Gastrocnemius medialis (tissue), 4 donors: Measurements from ENCODE around the gene PRR15. TPM values are rescaled to one million over a fixed set of nuclear protein-coding genes. Genes with fewer than 3 reads are reported as not detected.

ENCODE experiments used
- ATAC-seq, 2 donors: fragments of 150-250 bp; one replicate each; pipeline ENCODE4 v1.9.1; 2016
- DNase-seq, 2 donors: peaks; one replicate each; pipeline ENCODE4 v3.0.0-alpha.2; 2019
- H3K27ac ChIP-seq, 4 donors: fragments of 200-600 bp; sonication (generic); 1 replicate in 1 of 4; 2 replicates in 3 of 4; pipeline ENCODE4 v1.5.1; 2016 to 2018; ENCODE audit warnings: mild to moderate bottlenecking in 2 of 4, moderate library complexity in 1 of 4
- H3K27me3 ChIP-seq, 3 donors: fragments of 200-600 bp; sonication (generic) in 2 of 3; 1 replicate in 1 of 3; 2 replicates in 2 of 3; pipeline versions ENCODE4 v1.5.1 to v1.6.0; 2016 to 2019; ENCODE audit warnings: mild to moderate bottlenecking in 1 of 3, moderate library complexity in 1 of 3
- H3K36me3 ChIP-seq, 2 donors: fragments of 200-600 bp; sonication (generic) in 1 of 2; one replicate each; pipeline ENCODE4 v1.5.1; 2017 to 2018
- H3K4me1 ChIP-seq, 2 donors: fragments of 200-600 bp; sonication (generic) in 1 of 2; one replicate each; pipeline ENCODE4 v1.5.1; 2016 to 2017; ENCODE audit warnings: mild to moderate bottlenecking in 2 of 2
- H3K4me3 ChIP-seq, 4 donors: fragments of 200-600 bp; sonication (generic) in 3 of 4; 1 replicate in 1 of 4; 2 replicates in 3 of 4; pipeline ENCODE4 v1.5.1; 2016 to 2019; ENCODE audit warnings: mild to moderate bottlenecking in 2 of 4
- H3K9me3 ChIP-seq, 3 donors: fragments of 200-600 bp; sonication (generic) in 2 of 3; 1 replicate in 1 of 3; 2 replicates in 2 of 3; pipeline ENCODE4 v1.5.1; 2016 to 2019
- POLR2A ChIP-seq, 2 donors: fragments of 450-650 bp; IDR thresholded peaks; one replicate each; pipeline ENCODE4 v1.6.1; 2017; ENCODE audit warnings: antibody characterized with exemption in 2 of 2, mild to moderate bottlenecking in 2 of 2, moderate library complexity in 2 of 2
- in situ Hi-C, 4 donors: fragments of 200-750 bp; cut with MboI; loops; one replicate each; pipeline versions ENCODE4 v1.15.0 to v1.8.0; 2017; ENCODE audit warnings: low sequenced_read_pairs in 4 of 4
- intact Hi-C: fragments of 100-400 bp; cut with DNase I; formaldehyde crosslinking; loops from one replicate; pipeline ENCODE4 v1.15.1; 2023; ENCODE audit warnings: low total_unique reads
- total RNA-seq, 4 donors: library from RNA; depleted of rRNA; stranded (reverse); fragments of >200 nt; gene quantifications; one replicate each; pipeline versions ENCODE4 v1.1.0 to v1.2.3, GENCODE V29; 2016
- TF ChIP-seq, protein P1 (sequence below), 5 experiments: fragments of 450-650 bp in 3 of 5; fragments of 200-600 bp in 2 of 5; sonication (generic) in 2 of 5; IDR thresholded peaks in 4 of 5; conservative IDR thresholded peaks in 1 of 5; 1 replicate in 4 of 5; 2 replicates in 1 of 5; pipeline ENCODE4 v1.5.1; 2016 to 2019; ENCODE audit warnings: antibody characterized with exemption in 5 of 5, mild to moderate bottlenecking in 3 of 5, moderate library complexity in 3 of 5

The PRR15 gene
- total RNA-seq, 4 donors from 2014 or later, result 0.20 to 1.3 TPM; not detected in 2

DNA sequence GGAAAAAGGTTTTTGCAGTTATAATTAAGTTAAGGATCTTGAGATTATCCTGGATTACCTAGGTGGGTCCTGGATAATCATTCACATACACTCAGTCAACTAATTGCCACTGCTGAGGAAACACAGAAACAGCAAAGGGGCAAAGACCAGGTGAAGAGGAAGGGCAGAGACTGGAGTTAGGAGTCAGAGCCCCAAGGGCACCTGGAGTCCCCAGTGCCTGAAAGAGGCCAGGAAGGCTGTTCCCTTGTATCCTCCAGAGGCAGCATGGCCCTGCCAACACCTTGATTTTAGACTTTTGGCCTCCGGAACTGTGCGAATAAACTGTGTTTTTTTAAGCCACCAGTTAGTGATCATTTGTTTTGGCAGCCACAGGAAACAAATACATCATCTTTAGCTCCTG lies 24.6 kb downstream of the PRR15 start:
- Histone ChIP-seq H3K4me1 (no peaks in the 10 kb centered on the region), H3K4me3 (no peak overlapping the region), H3K27me3 (no peaks in the 10 kb centered on the region), H3K27ac (no peak overlapping the region), H3K9me3 (no peaks in the 10 kb centered on the region), H3K36me3 (no peaks in the 10 kb centered on the region)
- TF ChIP-seq POLR2A (IDR thresholded peaks at IDR 0.05), result no peak
- TF ChIP-seq, protein P1, sequence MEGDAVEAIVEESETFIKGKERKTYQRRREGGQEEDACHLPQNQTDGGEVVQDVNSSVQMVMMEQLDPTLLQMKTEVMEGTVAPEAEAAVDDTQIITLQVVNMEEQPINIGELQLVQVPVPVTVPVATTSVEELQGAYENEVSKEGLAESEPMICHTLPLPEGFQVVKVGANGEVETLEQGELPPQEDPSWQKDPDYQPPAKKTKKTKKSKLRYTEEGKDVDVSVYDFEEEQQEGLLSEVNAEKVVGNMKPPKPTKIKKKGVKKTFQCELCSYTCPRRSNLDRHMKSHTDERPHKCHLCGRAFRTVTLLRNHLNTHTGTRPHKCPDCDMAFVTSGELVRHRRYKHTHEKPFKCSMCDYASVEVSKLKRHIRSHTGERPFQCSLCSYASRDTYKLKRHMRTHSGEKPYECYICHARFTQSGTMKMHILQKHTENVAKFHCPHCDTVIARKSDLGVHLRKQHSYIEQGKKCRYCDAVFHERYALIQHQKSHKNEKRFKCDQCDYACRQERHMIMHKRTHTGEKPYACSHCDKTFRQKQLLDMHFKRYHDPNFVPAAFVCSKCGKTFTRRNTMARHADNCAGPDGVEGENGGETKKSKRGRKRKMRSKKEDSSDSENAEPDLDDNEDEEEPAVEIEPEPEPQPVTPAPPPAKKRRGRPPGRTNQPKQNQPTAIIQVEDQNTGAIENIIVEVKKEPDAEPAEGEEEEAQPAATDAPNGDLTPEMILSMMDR (IDR thresholded peaks at IDR 0.05 in 4 of 5, conservative IDR thresholded peaks at IDR 0.05 in 1 of 5), result no peak
- no peak for ATAC-seq
- in situ Hi-C loops, result no loop called here
- no peak for DNase-seq
- intact Hi-C loops, result no loop called here

DNA sequence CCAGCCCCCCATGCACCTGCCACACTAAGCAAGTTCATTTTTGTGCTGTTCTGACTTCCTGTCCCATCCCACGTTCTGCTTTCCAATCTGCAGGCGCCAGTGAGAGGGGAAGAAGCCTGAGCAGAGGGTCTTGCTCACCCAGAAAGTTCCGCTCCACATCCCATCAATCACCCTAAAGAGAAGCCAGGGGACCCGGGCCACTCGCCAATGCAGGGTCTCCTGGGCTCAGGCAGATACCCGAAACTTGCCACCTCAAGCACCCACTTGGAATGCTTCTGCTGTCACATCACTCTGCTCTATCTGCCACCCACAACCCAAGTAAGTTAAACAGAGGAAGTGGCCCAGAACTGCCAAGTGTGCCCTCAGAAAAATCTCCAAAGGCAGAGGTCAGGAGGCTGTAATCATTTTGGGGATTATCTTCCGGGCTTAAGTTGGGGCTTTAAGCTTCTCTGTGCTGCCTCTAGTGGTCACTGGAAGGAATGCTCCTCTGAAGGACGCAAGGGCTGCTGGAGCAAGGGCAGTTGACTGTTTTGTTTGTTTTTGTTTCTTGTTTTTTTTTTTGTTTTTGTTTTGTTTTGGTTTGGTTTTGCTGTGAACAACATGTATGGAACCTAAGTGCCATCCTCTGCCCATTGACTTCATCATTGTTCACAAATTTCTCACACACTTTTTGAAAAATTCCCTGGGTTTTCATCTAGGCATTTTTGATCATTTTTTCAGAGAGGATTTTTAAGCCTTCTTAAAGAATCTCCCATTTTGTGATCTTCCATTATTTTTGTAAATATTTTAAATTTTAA lies 25.5 kb downstream of the PRR15 start:
- ATAC-seq, result no peak
- Histone ChIP-seq H3K27ac (no peak overlapping the region), H3K36me3 (no peaks in the 10 kb centered on the region), H3K4me1 (no peaks in the 10 kb centered on the region), H3K27me3 (no peaks in the 10 kb centered on the region), H3K4me3 (no peak overlapping the region), H3K9me3 (no peaks in the 10 kb centered on the region)
- intact Hi-C loops, result no loop called here
- no peak for TF ChIP-seq POLR2A (IDR thresholded peaks at IDR 0.05)
- TF ChIP-seq, protein P1 (IDR thresholded peaks at IDR 0.05 in 4 of 5, conservative IDR thresholded peaks at IDR 0.05 in 1 of 5), result peak in 4 of 5 experiments; percentile 14 to 63 (median 44)
- DNase-seq, result no peak
- in situ Hi-C loops, result no loop called here

DNA sequence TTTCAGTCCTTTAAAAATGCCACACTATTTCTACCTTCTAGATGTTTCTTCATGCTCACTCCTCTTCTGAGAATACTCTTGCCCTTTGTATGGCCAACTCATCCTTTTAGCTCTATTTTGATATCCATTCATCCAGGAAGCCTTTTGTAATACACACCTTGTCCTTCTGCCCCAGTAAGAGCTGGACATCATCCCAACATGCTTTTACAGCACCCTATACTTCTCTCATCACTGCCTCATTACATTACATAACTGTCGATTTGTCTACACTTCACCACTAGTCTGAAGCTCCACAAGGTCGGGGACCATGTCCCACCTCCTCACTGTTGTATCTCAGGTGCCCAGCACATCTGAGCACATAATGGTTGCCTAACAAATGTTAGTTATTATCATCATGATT lies 29.2 kb downstream of the PRR15 start:
- ATAC-seq (no peak), DNase-seq (no peak)
- Histone ChIP-seq H3K4me1 (no peaks in the 10 kb centered on the region), H3K4me3 (no peak overlapping the region), H3K27ac (no peak overlapping the region), H3K27me3 (no peaks in the 10 kb centered on the region), H3K9me3 (no peaks in the 10 kb centered on the region), H3K36me3 (no peaks in the 10 kb centered on the region)
- no peak for TF ChIP-seq POLR2A (IDR thresholded peaks at IDR 0.05)
- TF ChIP-seq, protein P1 (IDR thresholded peaks at IDR 0.05 in 4 of 5, conservative IDR thresholded peaks at IDR 0.05 in 1 of 5), result no peak
- intact Hi-C loops (no loop called here), in situ Hi-C loops (no loop called here)

DNA sequence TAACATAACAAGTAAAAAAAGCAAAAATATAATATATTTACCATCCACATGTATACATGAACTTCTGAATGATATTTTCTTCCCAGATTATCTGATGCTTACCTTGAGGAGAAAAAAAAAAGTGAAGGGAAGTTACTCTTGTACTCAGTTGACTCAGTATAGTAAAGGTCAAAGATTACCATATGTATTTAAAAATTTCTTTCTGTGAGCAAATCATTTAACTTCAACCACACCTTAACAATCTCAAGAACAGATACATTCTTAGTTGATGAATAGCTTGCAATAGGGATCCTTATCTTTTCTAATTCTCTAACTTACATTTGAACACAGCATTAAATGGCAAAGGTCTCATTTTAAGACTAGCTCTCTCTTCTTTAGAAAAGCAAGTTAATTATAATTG lies 29.8 kb downstream of the PRR15 start:
- no peak for TF ChIP-seq POLR2A (IDR thresholded peaks at IDR 0.05)
- TF ChIP-seq, protein P1 (IDR thresholded peaks at IDR 0.05 in 4 of 5, conservative IDR thresholded peaks at IDR 0.05 in 1 of 5), result no peak
- Histone ChIP-seq H3K27ac (no peak overlapping the region), H3K4me1 (no peaks in the 10 kb centered on the region), H3K9me3 (no peaks in the 10 kb centered on the region), H3K27me3 (no peaks in the 10 kb centered on the region), H3K36me3 (no peaks in the 10 kb centered on the region), H3K4me3 (no peak overlapping the region)
- ATAC-seq (no peak), DNase-seq (no peak)
- in situ Hi-C loops (no loop called here), intact Hi-C loops (no loop called here)
